Measurements from ENCODE around the gene TSPAN17.
A peak's percentile ranks its signal among the peaks of the same experiment; 100 is the strongest.

The TSPAN17 gene

DNA sequence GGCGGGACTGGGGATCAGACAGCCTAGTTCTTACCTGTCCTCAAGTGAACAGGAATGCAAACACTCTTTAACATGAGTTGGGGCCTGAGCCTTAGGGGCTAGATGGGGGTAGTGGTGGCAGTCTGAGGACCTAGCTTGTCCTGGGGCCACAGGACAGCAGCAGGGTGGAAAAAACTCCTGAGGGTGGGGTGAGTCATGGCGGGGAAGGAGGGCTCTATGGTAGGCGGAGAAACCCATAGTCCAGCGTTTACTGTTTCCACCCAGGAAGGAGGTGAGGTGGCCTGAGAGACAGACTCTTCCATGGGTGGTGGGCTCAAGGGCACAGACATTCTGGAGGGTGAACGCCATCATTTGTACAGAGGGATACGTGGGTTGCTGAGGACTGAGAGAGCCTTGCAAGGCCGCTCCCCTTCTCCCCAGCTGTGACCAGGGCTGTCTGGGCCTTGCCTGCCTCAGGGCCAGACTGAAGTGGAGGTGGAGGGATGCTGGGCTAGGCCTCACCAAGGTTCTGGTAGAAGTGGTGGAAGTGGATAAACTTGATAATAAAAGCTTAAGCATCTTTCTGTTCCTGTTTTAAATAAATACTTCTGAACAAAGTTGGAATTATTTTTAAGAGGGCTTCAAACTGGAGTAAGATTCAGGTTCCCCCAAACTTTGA, 1.1 kb upstream of the TSPAN17 start:
- Histone ChIP-seq H2AFZ (ENCODE audit: low read depth, low read length) (peak overlapping the region; percentile 83), H3K4me1 (ENCODE audit: low read length) (peaks cover 13% of the 10 kb centered on the region), H4K20me1 (ENCODE audit: insufficient read depth, low read length) (no peaks in the 10 kb centered on the region), H3K27ac (ENCODE audit: low read length) (no peak overlapping the region), H3K27me3 (ENCODE audit: low read depth, low read length) (no peaks in the 10 kb centered on the region), H3K4me2 (ENCODE audit: low read length) (peak overlapping the region; percentile 98), H3K36me3 (replicated peaks; ENCODE audit: low read depth, low read length) (no peaks in the 10 kb centered on the region), H3K9ac (ENCODE audit: low read length) (peak overlapping the region; percentile 82), H3K79me2 (ENCODE audit: low read length) (0 out of 2 replicates have a peak, but pooled peaks cover 5% of the 10 kb centered on the region), H3K4me3 (ENCODE audit: low read length) (peak overlapping the region; percentile 87), H3K9me3 (ENCODE audit: insufficient read depth, low read length) (no peaks in the 10 kb centered on the region)
- TF ChIP-seq EZH2phosphoT487 (IDR thresholded peaks at IDR 0.05; ENCODE audit: low read depth) = no peak
- TF ChIP-seq, protein P1, sequence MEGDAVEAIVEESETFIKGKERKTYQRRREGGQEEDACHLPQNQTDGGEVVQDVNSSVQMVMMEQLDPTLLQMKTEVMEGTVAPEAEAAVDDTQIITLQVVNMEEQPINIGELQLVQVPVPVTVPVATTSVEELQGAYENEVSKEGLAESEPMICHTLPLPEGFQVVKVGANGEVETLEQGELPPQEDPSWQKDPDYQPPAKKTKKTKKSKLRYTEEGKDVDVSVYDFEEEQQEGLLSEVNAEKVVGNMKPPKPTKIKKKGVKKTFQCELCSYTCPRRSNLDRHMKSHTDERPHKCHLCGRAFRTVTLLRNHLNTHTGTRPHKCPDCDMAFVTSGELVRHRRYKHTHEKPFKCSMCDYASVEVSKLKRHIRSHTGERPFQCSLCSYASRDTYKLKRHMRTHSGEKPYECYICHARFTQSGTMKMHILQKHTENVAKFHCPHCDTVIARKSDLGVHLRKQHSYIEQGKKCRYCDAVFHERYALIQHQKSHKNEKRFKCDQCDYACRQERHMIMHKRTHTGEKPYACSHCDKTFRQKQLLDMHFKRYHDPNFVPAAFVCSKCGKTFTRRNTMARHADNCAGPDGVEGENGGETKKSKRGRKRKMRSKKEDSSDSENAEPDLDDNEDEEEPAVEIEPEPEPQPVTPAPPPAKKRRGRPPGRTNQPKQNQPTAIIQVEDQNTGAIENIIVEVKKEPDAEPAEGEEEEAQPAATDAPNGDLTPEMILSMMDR (IDR thresholded peaks at IDR 0.05; ENCODE audit: low read depth, low read length) = no peak

DNA sequence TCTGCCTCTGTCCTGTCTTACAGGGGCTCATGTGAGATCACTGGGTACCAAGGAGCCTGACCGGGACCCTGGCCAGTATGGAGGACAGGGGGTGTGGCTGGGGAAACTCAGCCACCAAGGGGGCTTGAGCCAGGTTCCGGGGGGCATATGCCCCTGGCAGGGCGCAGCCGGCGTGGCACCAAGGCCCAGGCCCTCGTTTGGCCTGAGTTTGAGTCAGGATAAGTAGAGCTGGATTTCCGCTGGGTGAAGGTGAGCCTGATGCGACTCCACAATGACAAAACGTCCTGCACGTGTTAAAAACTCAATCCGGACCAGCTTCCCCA, 616 bp upstream of the TSPAN17 start:
- H3K4me3 ChIP-seq (ENCODE audit: low read length) = peak overlapping the region; percentile 87

DNA sequence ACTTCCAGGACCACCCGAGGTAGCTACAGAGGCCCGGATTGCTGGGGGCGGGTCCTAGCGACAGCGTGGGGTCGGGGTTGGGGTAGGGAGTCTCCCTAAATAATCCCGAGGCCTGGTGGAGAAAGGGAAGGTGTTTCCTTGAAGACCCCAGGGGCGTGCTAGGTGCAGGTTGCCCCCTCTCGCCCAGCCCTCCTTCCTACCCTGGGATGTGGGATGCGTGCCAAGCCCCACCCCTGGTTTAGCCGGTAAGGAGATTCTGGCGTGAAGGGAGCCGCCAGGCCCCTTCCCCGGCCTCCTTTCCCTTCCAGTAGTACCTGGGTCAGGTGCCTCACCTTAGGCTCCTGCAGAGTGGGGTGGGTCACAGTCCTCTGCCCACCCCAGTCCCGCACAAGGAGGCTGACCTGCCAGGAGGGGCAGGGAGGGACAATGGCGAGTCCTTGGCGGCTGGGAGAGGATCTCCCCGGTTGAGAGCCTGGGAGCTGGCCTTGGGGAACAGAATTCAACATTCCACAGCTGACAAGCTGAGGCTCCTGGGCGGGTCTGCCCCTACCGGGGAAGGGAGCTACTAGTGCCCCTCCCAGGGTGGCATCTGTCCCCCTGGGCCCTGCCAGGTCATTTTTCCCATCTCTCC, 674 bp downstream of the TSPAN17 start:
- H3K27ac ChIP-seq (ENCODE audit: low read length) = no peak overlapping the region
- H3K9ac ChIP-seq (ENCODE audit: low read length) = peak overlapping the region; percentile 73
- peak overlapping the region; percentile 75 for H3K4me2 ChIP-seq (ENCODE audit: low read length)
- peak overlapping the region; percentile 69 for H2AFZ ChIP-seq (ENCODE audit: low read depth, low read length)
- H3K79me2 ChIP-seq (ENCODE audit: low read length) = 0 out of 2 replicates have a peak, but pooled peaks cover 5% of the 10 kb centered on the region
- TF ChIP-seq, protein P1 (IDR thresholded peaks at IDR 0.05; ENCODE audit: low read depth, low read length) = no peak
- no peak for TF ChIP-seq EZH2phosphoT487 (IDR thresholded peaks at IDR 0.05; ENCODE audit: low read depth)
- H3K9me3 ChIP-seq (ENCODE audit: insufficient read depth, low read length) = no peaks in the 10 kb centered on the region
- H3K36me3 ChIP-seq (replicated peaks; ENCODE audit: low read depth, low read length) = no peaks in the 10 kb centered on the region
- H3K4me3 ChIP-seq (ENCODE audit: low read length) = peak overlapping the region; percentile 86
- H3K4me1 ChIP-seq (ENCODE audit: low read length) = peaks cover 13% of the 10 kb centered on the region
- no peaks in the 10 kb centered on the region for H3K27me3 ChIP-seq (ENCODE audit: low read depth, low read length)
- no peaks in the 10 kb centered on the region for H4K20me1 ChIP-seq (ENCODE audit: insufficient read depth, low read length)

More for the DNA sequence above, 616 bp upstream of the TSPAN17 start:
- H4K20me1 ChIP-seq (ENCODE audit: insufficient read depth, low read length) = no peaks in the 10 kb centered on the region
- no peak for TF ChIP-seq EZH2phosphoT487 (IDR thresholded peaks at IDR 0.05; ENCODE audit: low read depth)
- TF ChIP-seq, protein P1 (IDR thresholded peaks at IDR 0.05; ENCODE audit: low read depth, low read length) = no peak
- H3K27ac ChIP-seq (ENCODE audit: low read length) = no peak overlapping the region
- 0 out of 2 replicates have a peak, but pooled peaks cover 5% of the 10 kb centered on the region for H3K79me2 ChIP-seq (ENCODE audit: low read length)
- H3K9me3 ChIP-seq (ENCODE audit: insufficient read depth, low read length) = no peaks in the 10 kb centered on the region
- no peaks in the 10 kb centered on the region for H3K27me3 ChIP-seq (ENCODE audit: low read depth, low read length)
- H3K36me3 ChIP-seq (replicated peaks; ENCODE audit: low read depth, low read length) = no peaks in the 10 kb centered on the region
- H3K9ac ChIP-seq (ENCODE audit: low read length) = peak overlapping the region; percentile 82
- peak overlapping the region; percentile 83 for H2AFZ ChIP-seq (ENCODE audit: low read depth, low read length)
- peak overlapping the region; percentile 98 for H3K4me2 ChIP-seq (ENCODE audit: low read length)
- H3K4me1 ChIP-seq (ENCODE audit: low read length) = peaks cover 13% of the 10 kb centered on the region

DNA sequence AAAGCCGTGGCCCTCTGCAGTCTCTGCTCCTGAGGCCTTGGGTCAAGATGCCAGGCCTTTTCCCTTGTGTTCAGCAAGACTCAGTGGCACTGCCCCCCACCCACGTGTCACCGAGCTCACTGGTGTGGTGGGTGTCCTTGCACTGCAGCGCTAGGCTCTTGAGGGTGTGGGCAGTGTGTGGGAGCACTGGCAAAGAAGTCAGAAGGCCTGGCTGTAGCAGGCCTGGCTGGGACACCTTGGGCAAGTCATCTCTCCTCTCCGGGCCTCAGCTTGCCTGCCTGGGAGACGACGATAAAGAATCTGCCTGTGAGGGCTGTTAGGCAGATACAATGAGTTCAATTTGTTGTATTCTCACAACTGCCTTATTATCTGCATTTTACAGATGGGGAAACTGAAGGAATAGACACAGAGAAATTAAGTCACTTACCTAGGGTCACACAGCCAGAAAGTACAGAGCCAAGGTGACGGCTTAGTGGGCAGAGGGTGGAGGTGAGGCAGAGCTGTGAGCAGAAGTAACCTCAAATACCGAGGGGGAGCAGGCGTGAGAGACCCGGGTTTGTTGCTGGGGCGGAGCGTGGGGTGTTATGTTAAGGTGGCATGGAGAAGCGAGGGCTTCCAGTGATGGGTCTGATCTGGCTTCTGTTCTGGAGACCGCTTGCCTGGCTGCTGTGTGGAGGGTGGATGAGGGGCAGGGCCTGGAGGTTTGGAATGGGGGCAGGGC, 1.4 kb downstream of the TSPAN17 start:
- 0 out of 2 replicates have a peak, but pooled peaks cover 5% of the 10 kb centered on the region for H3K79me2 ChIP-seq (ENCODE audit: low read length)
- H3K36me3 ChIP-seq (replicated peaks; ENCODE audit: low read depth, low read length) = peaks cover 2% of the 10 kb centered on the region
- H3K9ac ChIP-seq (ENCODE audit: low read length) = no peak overlapping the region
- no peaks in the 10 kb centered on the region for H3K9me3 ChIP-seq (ENCODE audit: insufficient read depth, low read length)
- no peaks in the 10 kb centered on the region for H4K20me1 ChIP-seq (ENCODE audit: insufficient read depth, low read length)
- H3K4me1 ChIP-seq (ENCODE audit: low read length) = peaks cover 13% of the 10 kb centered on the region
- TF ChIP-seq EZH2phosphoT487 (IDR thresholded peaks at IDR 0.05; ENCODE audit: low read depth) = no peak
- TF ChIP-seq, protein P1 (IDR thresholded peaks at IDR 0.05; ENCODE audit: low read depth, low read length) = no peak
- H3K4me2 ChIP-seq (ENCODE audit: low read length) = peak overlapping the region; percentile 75
- no peak overlapping the region for H3K27ac ChIP-seq (ENCODE audit: low read length)
- no peak overlapping the region for H2AFZ ChIP-seq (ENCODE audit: low read depth, low read length)
- H3K4me3 ChIP-seq (ENCODE audit: low read length) = peak overlapping the region; percentile 86; the same call in 1 of the 2 replicates
- H3K27me3 ChIP-seq (ENCODE audit: low read depth, low read length) = no peaks in the 10 kb centered on the region
